NOMO-1 treated with DMSO at 0.1 percent for 48 hours (cell line): Measurements from ENCODE around the gene CAPZB.
A peak's percentile ranks its signal among the peaks of the same experiment; 100 is the strongest.
"Not testable (repeated sequence)": the region's sequence is repeated elsewhere in the genome, so short reads cannot be mapped to it uniquely, and the experiment has no call there.

Source experiments
- DNase-seq: peaks from one replicate; lab custom pipeline; 2025; ENCODE audit not compliant: unreplicated experiment; lab: John Stamatoyannopoulos, UW

Gene CAPZB

DNA sequence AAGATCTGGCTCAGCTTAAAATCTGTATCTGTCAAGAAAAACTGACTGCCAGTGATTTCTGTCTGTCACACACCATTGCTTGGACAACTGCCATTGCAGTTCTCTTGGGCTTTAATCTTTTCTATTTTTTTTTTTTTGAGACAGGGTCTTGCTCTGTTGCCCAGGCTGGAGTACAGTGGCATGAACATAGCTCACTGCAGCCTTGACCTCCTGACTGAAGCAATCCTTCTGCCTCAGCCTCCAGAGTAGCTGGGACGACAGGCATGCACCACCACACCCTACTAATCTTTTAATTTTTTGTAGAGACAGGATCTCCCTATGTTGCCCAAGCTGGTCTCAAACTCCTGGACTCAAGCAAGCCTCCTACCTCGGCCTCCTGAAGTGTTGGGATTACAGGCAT, 14.5 kb upstream of the CAPZB start:
- DNase-seq = not testable (repeated sequence)

DNA sequence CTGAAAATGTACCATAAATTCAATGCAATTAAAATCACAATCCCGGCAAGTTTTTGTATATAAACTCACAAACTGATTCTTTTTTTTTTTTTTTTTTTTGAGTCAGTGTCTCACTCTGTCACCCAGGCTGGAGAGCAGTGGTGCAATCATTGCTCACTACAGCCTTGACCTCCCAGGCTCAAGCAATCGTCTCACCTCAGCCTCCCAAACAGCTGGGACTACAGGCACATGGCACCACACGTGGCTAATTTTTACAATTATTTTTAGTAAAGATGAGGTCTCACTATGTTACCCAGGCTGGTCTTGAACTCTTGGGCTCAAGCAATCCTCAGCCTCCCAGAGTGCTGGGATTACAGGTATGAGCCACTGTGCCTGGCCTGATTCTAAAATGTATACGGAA, 12.1 kb upstream of the CAPZB start:
- not testable (repeated sequence) for DNase-seq

DNA sequence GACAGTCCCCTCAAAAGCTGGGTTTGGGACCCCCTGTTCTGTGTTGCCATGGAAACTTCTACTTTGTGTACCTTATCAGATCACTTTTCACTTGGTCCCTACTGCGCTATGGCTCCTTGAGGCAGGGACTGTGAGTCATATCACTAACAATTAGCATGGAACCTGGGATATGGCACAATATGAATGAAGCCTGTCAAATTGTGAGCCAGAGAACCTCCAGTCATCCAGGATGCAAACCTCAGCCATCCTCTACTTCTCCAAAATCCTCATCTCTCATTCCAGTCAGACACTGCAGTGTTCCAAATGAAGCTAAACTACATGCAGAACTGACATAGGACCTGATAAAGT, 11.2 kb upstream of the CAPZB start:
- no peak for DNase-seq

DNA sequence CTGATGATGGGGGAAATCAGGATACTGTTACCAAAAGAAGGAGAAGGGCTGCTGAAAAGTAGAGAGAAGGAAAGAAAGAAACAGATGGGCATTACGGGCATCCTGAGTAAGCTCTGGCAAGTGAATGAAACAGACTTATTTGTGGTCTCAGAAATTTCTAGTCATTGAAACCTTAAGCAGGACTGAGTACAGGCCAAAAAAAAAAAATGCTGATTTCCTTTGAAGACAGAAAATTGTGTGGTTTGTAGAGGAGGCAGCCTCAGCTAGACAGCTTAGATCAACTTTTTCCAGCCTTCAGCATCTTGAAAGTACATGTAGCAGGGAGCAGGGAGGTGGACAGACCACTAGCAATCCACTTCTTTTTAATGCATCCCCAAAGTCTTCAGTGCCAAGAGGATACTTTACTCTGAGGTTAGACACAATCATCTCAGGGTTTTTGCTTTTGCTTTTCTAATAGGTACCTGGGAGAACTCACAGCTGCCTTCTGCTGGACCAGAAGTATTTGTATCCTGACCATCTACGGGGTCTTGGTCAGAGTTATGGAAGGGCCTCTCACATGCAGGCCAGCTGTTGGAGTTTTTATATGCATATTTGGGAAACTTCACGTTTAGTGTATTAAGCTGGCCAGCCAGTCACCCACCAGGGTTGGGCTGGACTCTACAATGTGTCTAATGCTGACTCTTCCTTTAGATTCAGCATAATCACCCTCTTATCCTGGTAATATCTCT, 10.6 kb upstream of the CAPZB start:
- no peak for DNase-seq

DNA sequence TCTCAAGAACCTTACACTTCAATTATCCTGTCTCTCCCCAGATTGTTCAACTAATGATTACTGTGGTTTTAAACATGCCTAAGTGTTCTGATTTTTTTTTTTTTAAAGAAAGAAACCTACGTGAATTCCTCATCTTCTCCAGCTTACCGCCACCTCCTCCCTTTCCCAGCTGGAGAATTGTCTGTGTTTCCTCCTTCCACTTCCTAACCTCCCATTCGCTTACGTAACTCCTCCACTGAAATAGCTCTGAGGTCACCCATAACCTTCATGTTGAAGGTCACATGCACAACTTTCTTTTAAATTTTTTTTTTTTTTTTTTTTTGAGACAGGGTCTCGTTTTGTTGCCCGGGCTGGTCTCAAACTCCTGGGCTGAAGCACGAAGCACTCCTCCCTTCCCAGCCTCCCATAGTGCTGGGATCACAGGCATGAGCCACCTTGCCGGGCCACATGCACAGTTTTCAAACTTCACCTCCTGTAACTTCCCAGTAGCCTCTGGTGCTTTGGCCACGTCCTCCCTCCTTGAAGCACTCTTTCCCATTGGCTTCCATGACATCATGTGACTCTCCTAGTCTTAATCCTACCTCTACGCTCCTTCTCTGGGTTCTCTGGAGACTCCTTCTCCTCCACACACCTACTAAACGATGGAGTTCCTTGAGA, 9.8 kb upstream of the CAPZB start:
- DNase-seq = no peak

DNA sequence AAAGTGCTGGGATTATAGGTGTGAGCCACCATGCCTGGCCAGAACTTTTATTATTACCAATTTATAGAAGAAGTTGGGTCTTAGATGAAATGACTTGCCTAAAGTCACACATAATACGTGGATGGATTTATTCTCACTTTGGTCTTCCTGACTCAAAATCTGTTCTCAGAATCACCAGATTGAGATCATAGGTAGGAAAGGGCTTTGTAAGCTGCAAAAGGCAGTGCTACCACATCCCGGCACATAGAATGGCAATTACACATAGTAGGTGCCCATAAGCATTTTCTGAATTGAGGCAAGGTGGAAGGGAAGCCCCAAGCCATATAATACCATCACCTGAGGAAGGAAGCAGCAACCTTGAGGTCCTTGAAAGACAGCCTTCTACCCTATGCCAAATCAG, 8.2 kb upstream of the CAPZB start:
- DNase-seq = no peak

DNA sequence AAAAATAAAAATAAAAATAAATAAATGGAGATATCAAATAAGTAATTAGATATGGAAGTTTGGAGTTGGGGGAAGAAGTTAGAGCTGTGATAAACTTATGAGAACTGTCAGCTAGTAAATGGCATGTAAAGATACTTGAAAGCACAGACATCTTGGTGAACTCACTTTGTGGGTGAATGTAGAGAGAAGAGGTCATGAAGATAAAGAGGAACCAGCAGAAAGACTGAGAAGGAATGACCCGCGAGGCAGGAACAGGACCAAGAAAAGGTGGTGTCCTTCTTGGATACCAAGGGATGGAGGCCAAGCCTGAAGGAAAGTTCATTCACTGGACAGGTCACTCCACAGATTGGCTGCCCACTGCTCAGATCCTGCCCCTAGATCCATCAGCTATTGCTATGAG, 4.7 kb upstream of the CAPZB start:
- no peak for DNase-seq

DNA sequence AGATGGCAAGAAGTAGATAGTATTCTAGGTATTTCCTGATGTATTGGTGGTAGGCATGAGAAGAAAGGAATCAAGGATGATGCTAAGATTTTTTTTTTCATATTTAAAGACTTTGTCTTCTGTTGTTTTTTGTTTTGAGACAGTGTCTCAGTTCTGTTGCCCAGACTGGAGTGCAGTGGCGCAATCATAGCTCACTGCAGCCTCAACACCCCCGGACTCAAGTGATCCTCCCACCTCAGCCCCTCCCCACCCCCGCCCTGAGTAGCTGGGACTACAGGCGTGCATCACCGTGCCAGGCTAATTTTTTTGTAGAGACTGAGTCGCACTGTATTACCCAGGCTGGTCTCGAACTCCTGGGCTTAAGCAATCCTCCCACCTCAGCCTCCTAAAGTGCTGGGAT, 2.8 kb upstream of the CAPZB start:
- DNase-seq = no peak

DNA sequence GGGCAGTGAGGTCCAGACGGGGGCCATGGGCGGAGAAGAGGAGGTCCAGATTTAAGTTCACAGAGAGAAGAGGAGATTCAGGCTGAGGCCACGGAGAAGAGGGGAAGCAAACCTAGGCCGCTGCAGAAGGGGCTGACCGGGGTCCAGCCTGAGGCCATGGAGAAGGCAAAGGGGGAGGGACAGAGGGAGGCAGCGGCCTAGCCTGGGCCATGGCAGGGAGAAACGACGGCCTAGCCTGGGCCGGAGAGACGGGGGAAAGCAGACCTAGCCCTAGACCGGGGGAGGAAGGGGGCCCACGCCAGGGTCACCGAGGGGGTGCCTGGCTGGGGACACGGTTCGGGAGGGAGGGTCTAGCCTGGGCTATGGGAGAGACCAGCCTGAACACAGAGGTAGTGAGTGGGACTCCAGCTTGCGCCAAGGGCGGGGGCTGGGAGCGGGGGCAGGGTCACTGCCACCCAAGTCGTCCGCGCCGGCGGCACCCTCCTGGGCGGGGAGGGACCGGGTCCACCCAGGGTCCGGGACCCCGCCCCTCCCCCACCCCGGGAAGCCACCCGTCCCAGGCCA, 459 bp downstream of the CAPZB start:
- peak; percentile 12 for DNase-seq

DNA sequence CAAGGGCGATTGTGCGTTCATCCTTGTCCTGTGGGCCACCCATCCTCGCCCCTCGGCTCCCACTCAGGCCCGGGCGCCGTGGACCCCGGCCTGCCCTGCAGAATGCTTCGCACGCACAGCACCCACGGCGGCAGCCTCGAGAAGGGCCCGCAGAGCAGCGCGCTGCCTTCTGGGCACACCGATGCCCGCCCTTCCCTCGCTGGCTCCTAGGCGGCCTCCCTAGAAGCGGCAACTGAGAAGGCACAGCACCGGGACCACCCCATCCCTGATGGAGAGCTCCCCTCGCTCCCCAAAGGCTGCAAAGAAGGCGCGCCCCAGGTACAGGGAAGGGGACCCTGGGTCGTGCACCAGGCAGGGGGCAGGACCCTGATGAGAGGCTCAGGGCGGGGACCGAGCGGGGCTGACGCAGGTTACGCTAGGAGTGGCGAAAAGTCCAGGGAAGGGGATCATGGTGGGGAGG, 971 bp downstream of the CAPZB start:
- no peak for DNase-seq

DNA sequence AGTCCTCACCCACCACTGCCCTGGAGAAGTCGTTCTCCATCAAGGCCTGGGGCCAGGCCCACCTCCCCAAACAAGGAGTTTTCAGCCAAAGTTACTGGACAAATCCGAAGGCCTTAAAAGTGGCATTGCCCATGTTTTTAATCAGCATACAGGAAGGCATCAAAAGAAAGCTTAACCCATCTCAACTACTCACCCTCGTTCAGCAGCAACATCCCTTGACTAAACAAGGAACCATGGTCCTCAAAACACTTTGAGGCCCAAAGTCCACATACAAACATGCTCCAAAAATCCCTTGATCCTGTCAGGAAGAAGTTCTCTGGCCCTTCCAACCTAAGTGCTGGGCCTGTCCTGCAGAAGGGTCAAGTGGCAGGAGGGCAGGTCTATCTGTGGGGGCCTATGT, 1.6 kb downstream of the CAPZB start:
- no peak for DNase-seq

DNA sequence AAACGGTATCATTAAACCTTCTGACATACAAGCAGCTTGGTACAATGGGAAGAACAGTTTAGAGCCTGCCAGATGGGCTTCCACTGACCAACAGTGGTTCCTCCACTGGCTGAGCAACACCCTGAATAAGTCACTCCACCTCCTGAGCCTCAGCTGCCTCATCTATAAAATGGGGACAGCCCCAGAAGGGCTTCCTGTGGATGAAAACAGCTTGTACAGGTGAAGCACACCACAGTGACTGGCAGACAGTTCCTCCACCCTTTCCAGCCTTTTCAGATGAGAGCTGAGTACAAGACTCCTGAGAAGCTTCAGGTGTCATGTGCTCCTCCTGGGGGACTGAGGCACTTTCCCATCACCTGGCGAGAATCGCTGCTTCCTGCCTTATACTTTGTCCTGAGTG, 2.1 kb downstream of the CAPZB start:
- DNase-seq = no peak

DNA sequence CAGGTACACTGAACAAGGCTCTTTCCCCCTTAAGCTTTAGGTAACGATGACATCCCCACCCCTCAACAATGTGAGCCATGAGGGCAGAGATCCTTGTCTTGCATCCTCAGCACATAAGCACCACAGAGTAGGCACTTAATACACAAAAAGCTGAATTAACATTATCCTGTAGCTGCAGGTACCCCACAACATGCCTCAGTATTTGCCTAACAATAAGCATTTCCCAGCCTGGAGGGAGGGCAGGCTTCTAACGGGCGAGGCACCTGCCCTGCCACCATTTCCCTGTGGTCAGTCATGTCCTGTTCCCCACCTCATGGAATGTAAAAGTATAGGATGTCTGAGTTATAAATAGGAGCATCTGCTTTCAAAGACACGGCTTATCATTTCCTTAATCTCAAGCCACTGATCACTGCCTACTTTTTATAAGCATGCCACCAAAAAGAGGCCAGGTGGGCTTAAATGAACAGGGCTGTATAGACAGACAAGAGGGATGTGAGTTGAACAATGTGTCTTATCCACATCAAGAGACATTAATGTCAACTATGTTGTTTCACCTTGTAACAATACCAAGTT, 3.4 kb downstream of the CAPZB start:
- DNase-seq = no peak

DNA sequence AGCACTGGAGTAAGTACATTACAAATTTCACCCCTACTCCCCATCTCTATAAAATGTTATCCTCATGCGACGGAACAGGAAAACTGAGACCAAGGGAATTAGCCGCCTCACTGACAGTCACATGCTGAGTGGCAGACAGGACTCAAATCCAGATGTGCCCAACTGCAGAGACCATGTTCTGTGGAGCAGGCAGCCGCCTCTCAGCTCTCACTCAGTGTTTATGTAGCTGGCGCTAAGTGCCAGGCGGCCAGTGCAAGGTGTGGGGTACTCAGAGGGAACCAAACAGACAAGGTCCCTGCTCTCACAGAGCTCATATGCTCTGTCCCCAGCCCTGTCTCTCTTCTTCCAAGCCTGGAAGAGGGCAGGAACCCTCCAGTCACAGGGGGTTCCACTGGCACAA, 5.1 kb downstream of the CAPZB start:
- DNase-seq = no peak

DNA sequence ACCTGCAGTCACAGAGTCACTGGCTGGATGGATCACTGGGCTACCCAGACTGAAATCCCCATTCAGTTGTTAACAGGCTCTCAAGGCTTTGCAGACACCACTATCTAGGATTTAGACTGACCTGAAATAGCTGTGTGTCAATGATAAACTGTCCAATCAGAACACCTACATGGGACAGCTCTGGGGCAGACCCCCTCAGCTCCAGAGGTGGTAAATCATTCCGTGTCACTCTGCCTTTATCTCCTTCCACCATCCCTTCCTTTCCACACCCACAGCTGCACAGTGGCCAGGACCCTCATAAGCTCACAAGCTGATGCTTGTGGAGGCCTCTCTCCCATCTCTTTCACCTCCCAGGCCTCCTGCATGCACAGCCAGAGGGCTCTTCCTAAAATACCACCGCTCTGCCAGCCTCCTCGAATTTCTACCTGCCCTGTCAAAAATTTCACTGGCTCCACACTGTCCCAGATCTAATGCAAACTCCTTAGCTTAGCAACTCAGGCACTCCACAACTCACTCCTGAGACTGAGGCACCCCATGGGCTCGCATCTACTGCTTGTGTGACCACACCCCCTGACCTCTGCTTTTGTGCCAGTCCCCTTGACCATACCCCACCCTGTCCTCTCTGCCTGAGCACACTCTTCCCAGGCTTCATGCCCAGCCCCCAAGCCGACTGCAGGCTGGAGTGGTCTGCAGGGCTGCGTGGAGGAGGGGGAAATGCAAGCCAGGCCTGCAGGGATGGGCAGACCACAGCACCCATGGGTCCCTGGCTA, 5.8 kb downstream of the CAPZB start:
- DNase-seq = no peak

DNA sequence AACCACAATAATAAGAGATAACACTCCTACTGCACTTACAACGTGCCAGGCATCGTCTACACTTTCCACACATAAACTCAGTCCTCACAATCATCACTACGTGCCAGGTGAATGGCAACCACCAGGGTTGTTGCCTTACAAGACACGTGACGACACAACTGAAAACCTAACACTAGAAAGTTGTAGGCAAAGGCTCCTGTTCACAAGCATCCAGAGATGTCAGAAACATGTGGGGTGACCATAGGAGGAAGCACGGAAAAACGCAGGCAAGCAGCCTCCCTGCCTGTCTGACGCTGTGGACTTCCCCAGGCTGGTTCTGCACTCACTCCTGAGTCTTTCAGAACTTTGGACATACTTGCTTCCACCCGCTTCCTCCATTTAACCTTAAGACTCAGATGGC, 7.0 kb downstream of the CAPZB start:
- DNase-seq = no peak

DNA sequence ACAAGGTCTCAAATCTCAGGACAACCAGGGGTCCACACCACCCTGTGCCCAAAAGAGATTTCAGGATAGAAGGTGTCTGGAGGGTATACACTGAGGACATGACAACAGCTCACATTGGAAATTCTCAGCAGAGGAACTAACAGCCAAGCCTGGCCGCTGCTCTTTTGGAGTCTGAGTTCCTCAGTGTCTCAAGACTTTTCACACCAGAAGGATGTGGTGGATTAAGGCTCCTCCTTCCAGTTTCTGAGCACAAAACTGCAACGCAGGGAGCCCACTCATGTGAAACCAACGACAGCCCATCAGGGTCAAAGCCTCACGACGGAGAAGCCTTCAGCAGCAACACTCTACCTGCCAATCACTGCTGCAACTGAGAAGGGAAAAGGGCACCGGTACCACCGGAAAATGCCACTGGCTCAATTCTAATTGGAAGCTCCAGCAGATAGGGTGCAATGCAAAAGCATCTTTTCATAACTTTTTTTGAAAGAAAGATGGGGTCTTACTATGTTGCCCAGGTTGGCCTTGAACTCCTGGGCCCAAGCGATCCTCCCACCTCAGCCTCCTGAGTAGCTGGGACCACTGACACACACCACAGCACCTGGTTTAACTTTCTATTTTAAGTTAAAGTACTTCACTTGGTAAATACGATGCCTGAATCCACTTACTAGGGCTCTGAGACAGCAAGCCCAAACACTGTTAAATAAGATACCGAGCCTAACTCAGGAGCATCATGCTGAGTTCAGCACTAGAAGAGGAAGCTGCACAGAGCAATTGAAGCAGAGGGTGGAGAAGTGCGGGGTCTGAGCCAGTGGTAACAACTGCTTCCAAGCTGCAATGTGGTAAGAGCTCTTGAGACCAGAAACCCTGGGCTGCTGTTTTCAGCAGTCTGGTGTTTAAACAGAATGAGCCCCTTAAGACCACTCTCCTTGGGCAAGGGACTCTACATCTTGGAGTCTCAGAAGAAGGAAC, 7.8 kb downstream of the CAPZB start:
- peak; percentile 82 for DNase-seq

DNA sequence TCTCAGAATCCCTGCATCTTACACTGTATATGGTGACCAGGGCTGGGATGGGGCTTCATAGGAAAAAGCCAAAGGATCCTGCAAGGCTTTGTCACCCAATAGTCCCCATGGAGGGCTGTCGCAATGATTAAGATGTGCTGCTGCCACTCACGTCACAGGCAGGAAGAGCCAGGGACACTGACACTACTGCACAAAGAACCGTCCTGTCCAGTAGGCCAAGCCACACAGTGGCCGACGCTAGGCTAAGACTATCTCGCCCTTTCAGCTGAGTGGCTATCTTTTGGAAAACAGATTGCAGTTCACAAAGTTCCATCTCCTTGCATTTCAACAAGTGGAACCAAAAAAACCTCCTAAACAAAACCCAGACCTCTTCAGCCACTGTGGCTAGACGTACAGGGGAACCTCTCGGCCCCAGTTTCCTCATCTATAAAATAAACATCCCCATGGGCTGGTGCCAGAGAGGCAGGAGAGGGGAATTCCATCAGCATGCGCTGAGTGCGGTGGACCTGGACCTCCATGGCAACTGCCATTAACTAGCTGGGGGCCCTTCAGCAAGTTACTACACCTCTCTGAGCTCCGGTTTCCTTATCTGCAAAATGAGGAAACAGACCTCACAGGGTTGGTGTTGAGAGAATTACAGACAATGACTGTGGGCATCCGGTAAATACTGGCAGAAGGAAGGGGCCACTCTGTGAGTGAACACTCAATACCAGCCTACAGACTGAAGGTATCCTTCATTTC, 8.7 kb downstream of the CAPZB start:
- DNase-seq = peak; percentile 95

DNA sequence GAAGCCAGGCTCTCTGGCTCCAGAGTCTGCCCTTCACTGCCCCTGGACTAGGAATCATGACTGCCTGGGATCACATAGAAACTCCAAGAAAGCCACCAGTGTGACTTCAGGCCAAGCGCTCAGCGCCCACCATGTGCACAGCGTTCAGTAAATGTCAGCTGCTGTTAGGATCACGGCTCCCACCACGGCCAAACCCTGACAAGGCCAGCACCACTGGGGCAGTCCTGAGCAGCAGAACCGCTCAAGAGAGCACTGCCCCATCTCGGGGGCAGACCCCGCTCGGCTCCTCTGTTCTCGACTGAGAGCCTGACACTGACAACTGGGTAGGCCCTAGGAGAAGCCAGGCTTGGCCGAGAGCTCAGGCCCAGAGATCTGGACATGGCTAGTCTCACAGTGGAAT, 10.0 kb downstream of the CAPZB start:
- no peak for DNase-seq

DNA sequence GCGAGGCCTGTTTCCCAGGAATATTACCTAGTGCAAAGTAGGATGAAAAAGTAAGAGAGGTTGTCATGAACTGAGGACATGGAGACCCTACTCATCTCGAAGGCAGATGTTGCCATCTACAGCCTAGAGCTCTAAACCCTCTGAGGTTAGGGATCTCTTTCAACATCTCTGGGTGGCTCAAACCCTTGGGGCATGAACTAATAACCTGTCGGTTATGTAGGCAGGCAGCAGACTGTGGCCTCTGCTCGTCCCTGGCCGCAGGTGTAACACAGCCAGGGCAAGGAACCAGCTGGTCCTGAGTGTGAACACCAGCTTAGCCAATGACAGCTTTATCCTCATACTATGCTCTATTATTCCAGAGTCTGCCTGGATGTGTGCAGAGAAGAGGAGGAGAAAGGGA, 13.2 kb downstream of the CAPZB start:
- DNase-seq = no peak
